Stimulated activated CD4-positive, alpha-beta T cell treated with anti-CD3 and anti-CD28 coated beads, Interleukin-2, amount 100 ng/mL, for 48 hours (primary cell): ENCODE data around the gene HOXC12.

Experiments used
- DNase-seq, 2 donors: peaks; one replicate each; pipeline ENCODE4 v3.0.0-alpha.2; 2020

The HOXC12 gene

DNA sequence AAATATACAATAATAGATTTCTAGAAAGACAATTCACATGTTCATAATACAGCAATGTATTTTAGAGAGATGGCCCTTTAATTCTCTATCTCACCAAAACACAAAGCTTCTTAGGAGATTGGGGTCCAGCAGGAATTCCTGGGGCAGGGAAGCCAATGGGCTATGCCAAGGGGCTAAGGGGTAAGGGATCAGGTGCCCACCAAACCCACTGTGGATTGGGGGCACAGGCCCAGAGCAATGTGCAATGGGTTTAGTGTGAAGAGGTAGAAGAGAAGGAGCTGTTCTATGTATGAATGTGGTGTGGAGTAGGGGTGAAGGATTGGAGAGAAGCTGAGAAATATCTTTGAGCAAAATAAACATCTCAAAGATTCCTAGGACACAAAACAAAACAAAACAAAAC lies 13.5 kb upstream of the HOXC12 start:
- DNase-seq = no peak

DNA sequence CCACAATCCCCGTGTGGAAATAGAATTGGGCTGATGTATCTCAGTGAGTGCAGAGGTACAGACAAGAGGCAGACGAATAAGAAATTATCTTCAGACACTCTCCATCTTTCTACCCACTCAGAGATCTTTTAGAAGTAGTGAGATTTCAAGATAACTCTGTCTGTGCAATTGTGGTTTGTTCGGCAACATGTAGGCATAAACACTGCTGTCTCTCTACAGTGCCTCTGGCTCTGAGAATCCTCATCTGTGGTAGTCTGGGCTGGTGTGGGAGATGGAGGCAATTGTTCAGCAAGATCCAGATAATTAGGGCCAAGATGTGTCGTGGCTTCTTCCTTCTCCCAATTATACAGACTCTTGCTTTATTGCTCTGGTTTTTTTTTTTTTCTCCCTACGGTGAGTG lies 13.0 kb upstream of the HOXC12 start:
- DNase-seq = no peak

DNA sequence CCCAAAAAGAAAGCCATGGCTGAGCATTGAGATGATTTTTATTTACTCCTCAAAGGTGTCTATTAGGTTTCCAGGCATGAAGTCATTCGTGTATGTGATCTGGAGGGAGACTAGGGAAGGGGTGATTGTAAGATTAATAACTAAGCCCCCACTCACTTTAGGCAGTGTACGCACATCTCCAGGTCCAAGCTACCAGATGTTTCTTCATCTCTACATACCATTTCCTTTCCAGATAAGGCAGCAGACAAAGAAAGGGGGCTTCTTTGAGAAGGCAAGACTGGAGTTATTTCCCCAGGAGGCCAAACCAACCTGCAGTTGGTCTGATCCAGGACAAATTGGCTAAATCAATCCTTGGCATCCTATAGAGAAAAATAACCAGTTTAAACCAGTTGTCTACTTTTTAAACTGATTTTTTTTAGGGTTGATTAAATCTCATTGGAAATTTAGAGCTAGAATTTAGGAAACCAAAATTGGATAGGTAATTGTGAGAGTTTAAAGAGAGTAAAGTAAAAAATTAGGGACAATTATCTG lies 12.2 kb upstream of the HOXC12 start:
- DNase-seq = no peak

DNA sequence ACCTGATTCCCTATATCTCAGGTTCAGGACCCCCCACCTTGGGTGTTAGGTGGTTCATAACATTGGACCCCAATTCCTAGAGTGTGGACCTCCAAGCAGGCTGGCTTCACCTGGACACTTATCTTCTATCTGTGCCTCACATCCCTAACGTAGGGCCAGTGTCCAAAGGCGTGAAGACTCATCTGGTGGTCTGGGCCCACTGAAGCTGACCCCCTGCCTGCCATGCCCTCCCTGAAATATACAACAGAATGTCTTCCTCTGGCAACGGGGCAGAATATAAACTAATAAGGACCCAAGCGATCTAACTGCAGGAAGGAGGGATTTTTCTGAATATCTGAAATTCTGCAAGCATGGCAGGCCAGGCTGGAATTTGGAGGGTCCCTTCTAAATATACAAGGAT lies 10.5 kb upstream of the HOXC12 start:
- no peak for DNase-seq

DNA sequence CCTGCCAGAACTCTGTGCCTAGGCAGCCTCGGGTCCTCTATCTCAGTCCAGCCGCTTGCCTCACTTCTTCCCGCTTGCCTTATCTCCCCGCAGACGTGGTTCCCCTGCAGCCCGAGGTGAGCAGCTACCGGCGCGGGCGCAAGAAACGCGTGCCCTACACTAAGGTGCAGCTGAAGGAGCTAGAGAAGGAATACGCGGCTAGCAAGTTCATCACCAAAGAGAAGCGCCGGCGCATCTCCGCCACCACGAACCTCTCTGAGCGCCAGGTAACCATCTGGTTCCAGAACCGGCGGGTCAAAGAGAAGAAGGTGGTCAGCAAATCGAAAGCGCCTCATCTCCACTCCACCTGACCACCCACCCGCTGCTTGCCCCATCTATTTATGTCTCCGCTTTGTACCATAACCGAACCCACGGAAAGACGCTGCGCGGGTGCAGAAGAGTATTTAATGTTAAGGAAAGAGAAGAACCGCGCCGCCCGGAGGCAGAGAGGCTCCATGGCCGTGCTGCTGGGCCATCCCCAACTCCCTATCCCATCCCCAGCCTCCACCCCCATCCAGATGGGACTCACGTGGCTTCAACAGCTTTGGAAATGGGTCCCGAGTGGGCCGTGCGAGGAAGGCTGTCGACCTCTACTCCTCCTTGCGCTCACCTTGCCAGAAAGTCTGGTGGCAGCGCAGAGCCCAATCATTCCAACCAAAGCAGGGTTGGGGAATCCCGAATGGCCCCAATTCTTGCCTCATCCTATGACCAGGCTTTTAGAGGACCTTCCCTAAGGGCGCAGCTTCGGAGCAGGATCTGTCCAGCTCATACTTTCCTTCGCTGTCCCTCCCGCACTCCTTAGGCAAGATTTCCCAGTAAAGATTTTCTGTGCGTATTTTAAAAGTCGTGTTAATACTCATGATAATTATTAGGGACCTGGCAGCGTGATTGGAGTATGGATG lies 9.5 kb upstream of the HOXC12 start:
- no peak for DNase-seq

DNA sequence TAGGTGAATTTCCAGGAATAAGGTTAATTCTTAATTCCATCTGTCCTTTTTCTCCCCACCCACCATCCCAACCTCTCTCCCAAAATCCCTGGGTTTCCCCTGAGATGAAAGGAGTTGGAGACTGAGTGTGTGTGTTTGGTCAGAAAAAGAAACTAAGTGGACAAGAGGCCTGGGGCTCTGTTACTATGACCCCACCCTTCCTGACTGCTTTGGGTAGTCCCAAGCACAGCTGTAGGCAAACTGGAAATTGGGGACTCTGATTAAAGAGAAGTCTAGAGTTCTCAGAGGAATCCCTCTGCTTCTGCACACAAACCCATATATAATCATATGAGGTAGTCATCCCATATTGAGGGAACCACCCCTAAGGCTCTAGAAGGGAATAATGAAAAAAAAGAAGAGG lies 7.0 kb upstream of the HOXC12 start:
- DNase-seq = no peak

DNA sequence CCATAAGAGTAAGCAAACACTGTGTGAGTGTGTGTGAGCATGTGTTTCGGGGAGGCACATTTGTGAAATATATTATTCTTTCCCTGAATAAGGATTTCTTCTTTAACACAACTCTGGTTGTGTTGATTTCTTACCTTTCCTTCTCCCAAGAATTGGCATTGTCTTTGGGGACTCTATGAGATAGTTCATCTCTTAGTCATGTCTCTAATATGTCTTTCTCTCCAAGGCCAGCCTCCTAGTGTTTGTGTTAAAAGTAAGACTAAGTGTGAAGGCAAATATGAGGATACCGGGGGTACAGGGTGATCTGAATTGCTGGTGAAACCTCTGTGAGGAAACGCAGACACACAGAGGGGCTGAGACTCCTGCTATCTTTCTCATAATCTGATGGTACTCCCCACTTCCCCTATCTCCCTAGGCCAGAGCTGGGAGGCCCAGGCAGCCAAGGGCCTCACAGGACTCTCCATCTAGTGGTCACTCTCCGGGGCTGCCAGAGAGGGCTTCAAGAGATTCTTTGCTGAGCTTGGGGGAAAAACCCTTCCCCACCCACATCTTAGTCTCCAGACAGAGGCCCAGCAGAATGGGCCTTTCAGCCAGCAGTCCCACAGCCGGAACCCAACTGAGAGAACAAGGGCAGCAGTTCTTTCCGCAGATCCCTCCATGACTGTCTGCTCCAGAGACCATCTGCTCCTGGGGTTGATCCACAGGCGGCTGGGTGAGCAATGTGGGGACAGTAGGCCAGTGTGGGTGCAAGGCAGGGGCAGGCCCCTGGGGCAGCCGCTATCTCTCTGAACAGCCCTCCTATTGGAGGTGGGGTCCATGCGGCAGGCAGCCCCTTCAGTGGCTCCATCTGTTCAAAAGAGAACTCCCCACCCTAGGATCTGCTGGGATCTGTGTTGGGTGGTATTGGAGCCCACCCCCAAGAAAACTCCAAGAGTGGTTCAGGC lies 5.8 kb upstream of the HOXC12 start:
- DNase-seq = no peak

DNA sequence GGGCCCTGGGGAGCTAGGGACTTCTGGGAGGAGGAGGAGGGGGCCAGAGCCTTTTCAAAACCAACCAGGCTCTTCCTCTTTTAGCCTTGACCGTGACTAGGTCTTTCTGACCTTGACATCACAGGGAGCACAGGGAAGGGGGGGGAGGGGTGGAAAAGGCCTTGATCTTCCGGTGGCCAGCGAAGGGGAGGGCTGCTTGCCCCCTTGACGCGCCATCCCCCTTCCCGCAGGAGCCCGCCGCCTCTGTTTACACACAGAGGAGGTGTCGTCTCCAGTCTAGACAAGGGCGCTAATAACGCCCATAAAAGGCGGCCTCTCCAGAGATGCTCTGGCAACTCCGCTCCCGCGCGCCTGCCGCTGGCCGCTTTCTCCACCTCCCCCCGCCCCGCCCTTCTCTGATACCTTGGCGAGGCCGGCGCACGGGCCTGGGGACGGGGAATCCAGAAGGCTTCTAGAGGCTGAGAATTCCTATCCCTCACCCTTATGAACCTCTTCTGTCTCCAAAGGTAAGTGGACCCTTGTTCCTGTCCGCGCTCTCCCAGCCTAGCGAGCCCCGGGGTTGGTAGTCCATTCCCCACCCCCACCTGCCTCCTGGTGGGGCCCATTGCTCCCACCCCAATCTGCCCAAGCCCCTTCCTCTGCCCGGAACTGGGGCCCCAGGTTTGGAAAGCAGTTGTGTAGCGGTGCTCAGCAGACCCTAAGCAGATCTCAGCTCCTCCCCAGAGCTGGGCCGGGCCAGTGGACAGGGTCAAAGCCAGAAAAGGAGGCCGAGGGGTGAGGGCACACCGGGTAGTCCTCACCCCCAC lies 4.9 kb upstream of the HOXC12 start:
- DNase-seq = no peak

DNA sequence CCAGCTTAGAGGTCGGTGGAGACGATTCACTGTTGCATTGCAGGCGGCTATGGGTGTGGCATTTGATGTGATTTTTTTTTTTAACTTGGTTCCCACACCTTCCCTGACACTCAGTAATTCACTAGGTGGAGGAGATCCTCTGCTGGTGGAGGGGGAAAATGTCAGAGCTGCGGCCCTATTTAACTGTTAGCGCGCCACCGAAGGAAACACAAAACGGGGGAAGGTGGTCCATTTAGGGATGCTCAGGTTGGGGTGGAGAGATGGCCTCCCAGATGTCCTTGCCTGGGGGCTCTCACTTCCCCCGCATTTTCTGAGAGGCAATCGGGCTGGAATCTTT lies 4.3 kb upstream of the HOXC12 start:
- no peak for DNase-seq

DNA sequence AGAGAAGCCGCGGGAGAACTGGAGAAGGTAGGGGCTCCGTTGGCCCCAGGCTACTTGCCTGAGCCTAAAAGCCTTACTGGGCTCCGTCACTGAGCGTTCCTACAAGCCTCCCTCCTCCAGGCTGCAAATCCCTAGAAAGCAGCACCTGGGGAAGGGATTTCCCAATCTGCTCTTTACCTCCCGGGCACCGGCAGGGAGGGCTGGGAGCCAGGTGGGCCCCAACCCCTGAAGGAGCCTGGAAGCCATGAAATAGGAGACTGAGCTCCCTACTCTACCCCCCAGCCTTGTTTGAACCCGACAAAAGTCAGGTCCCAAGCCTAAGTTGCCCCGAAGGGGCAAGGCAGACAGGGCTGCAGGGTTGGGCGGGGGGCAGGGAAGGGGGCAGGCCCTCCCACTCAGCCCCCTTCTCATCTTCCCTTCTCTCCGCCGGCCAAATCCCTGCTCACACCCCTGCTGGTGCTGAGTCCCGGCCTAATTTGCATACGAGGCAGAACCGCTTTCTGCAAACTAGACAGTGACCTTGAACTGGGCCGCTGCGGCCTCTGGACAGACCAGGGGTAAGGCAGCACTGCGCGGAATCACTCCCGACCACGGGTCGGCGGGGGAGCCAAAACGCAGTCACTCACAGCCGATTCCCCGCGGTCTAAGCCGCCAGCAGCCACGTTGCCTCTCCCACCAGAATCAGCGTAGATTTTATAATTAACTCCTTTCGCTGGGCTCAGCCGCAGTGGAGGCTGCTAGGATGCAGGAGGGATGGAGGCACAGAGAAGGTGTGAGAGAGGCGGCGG lies 3.7 kb upstream of the HOXC12 start:
- DNase-seq = no peak

DNA sequence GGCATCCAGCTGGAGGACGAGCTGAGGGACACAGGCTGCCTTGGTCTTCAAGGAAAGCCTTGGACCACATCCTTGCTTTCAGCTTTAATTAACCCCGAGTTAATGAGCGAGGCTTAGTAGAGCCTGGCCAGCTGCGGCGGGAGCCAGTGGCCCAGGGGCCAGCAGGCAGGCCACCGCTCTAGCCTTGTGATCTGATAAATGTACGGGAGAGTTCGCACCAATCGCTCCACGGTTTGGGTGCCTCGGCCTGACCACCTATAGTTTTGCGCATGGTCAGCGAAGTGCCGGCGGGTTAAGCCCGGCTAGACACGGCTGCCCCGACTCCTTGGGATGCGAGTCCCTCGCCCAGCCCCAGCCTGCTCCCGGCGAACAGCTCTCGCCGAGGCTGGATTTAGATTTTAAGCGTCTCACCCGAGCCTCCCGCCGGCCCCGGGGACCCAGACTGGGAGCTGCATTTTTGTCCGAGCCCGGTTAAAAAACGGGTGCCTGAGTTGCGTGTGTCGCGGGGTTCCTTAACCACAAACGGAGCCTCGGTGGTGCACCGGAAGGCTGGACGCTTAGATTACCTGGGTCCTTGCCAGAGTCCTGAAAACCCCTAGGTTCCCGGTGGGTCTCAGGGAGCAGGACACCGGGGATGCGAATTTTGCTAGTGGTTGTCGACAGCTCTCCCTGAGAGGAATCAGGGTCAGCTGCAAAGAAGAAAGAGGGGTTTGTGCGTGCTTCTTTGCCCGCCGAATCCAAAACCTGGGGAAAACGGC lies 2.9 kb upstream of the HOXC12 start:
- DNase-seq = no peak

DNA sequence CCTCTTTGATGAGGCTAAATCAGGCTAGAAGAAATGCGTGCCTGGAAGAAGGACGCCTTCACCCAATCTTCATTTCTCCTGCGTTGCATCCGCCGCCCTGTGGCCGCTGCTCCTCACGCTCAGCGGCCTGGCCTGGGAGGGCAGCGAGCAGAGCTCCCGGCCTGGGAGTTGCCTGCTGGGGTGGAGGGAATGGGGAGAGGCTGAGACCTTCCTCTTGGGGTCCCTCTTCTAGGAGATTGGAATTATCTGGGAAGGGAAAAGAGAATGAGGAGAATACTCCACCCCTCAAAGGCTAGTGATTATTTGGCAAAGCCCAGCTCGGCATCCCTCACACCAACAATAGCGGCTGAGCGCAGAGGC lies 2.4 kb upstream of the HOXC12 start:
- no peak for DNase-seq

DNA sequence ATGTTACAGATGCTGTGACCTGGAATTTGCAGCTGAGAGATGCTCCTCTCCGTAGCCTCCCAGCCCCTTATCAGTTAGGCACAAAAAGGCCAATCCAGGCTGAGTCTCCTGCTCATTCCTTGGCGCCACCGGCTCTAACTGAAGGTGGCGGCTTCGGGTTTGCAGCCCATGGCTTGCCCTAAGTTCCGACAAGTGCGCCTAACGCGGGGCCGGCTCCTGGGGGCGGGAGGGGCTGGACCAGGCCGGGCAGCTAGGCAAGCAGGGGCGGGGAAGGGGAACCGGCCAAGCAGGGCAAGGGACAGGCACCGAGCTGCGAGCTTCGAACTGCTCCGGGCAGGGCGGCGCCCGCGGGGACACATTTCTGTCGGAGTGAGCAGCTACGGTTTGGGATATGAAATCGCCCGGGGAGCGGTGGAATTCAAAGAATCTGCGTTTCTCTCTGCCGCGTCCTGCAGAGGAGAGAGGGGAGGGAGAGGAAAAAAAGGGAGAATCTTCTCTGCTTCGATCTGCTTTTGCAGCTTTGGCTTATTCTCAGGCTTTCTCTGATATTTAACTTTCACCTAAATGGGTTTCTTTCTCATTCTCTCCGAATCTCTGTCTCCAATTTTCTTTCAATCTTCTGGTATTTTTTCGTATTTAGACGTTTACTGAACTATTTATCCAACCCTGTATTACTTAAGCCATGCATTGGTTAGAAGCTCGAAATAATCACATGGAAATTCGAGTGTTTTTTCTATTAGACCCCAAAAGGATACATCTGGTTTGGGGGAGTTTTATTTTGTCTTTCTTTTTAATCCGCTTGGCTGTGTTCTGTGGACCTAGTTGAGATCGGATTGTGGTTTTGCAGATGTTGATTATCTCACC lies 1.6 kb upstream of the HOXC12 start:
- no peak for DNase-seq

DNA sequence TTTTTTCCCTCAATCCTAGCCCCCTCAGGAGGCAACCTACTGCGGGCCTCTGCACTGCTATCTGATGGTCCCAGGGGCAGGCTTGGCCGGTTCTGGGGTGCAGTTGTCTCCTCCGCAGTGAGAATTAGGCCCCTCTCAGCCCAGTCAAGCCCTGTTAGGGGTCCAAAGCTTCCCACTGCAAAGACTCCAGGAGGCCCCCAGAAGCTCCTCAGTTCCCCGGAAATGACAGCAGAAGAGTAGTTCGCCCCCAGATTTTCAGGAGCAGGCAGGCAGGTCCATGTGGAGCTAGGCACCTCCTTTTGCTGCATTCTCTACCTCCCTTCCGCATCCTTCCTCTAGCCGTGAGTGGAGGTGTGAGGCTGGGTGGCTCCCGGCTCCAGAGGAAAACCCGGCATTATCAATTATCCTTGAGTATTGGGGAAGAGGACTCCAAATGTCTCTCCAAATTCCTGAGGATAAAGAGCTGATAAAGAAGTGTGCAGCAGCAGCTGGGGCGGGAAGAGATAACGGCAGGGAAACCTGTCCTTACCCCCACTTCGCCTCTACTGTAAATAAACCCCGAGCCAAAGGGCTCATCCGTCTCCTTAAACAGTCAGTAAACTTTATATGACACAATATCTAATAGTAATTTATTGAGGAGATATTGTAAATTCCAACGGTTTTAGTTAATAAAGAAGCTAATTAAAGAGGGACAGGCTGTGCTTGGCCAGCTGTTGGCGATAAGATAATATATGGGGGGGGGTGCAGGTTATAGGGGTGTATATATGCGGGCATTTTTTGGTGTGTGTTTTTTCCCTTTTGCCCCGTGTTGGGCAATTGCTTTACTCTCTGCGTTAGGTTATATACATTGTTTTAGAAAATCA lies 641 bp upstream of the HOXC12 start:
- no peak for DNase-seq

DNA sequence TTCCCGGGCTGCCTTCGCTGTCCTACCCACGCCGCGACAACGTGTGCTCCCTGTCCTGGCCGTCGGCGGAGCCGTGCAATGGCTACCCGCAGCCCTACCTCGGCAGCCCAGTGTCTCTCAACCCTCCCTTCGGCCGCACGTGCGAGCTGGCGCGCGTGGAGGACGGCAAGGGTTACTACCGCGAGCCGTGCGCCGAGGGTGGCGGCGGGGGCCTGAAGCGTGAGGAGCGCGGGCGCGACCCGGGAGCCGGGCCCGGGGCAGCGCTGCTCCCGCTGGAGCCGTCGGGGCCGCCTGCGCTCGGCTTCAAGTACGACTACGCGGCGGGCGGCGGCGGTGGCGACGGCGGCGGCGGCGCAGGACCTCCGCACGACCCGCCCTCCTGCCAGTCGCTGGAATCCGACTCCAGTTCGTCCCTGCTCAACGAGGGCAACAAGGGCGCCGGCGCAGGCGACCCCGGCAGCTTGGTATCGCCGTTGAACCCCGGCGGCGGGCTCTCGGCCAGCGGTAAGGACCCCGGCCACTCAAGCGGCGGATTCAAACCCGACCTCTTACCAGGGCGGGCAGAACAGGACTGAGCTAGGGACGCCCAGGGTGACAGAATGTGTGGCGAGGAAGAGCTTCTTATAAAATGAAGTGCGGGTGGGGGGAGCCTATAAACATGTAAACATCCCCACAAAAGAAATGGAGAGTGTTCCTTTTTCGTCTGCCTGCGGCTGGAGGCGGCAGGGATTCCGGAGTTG lies 503 bp downstream of the HOXC12 start:
- no peak for DNase-seq

DNA sequence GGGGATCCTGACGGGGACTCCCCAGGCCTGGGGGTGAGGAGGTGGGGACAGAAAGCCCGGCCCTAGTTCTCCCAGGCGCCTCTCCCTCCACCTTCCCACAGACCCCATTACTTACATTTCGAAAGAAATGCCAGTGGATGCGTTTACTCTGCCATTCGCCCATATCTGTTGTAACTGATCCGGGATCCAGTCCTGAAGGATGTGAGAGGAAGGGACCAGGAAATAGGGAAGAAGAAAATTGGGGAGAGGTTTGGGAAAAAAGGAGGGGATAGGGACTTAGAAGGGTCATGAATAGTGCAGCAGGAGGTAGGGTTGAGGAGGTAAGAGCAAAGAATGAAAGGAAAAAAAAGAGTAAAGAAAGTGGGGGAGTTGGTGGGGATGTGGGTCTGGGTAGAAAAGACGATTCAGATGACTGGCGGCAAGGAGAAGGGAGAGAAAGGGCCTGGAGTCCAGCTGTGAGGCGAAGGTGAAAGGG lies 1.1 kb downstream of the HOXC12 start:
- no peak for DNase-seq

DNA sequence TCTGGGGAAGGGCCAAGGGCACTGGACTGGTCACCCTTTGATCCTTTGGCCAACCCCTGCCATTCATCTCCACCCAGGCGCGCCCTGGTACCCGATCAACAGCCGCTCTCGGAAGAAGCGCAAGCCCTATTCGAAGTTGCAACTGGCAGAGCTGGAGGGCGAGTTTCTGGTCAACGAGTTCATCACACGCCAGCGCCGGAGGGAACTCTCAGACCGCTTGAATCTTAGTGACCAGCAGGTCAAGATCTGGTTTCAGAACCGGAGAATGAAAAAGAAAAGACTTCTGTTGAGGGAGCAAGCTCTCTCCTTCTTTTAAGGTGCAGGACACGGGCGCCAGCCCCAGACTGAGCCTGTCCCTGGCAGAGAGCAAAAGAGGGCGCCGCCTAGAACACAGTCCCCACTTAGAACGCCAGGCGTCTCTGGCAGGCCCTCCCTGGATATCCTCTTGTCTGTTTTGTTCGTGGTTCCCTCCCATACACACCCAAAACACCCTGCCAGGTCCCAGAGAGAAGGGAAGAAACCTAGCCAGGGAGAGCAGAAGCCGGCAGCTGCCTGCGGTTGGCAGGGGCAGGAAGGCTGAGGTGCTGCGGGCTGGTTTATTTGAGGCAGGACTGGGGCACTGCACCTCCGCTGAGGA lies 1.7 kb downstream of the HOXC12 start:
- no peak for DNase-seq
